ENCODE results near the gene CABP7.

The CABP7 gene

GRCh38 chr22:29723766-29724165 lies 4.0 kb downstream of the CABP7 start:
- DNase-seq (ENCODE audit: low spot score), result no peak

- no peak for DNase-seq (ENCODE audit: low spot score)
Observed at GRCh38 chr22:29724843-29725242, 5.0 kb downstream of the CABP7 start.

GRCh38 chr22:29726106-29726505 lies 6.3 kb downstream of the CABP7 start:
- DNase-seq (ENCODE audit: low spot score), result no peak

GRCh38 chr22:29726512-29727130 lies 6.8 kb downstream of the CABP7 start:
- no peak for DNase-seq (ENCODE audit: low spot score)

GRCh38 chr22:29727131-29727523 lies 7.3 kb downstream of the CABP7 start:
- peak; percentile 43 for DNase-seq (ENCODE audit: low spot score)

GRCh38 chr22:29729161-29729560 lies 9.4 kb downstream of the CABP7 start:
- DNase-seq (ENCODE audit: low spot score), result no peak

- DNase-seq (ENCODE audit: low spot score), result no peak
Observed at GRCh38 chr22:29731058-29731850, 11.5 kb downstream of the CABP7 start.

- DNase-seq (ENCODE audit: low spot score), result no peak
Observed at GRCh38 chr22:29732883-29733282, 13.1 kb downstream of the CABP7 start.

- no peak for DNase-seq (ENCODE audit: low spot score)
Observed at GRCh38 chr22:29733362-29734201, 13.8 kb downstream of the CABP7 start.

- DNase-seq (ENCODE audit: low spot score), result no peak
Observed at GRCh38 chr22:29734406-29734805, 14.6 kb downstream of the CABP7 start.

GRCh38 chr22:29734838-29735237 lies 15.0 kb downstream of the CABP7 start:
- DNase-seq (ENCODE audit: low spot score), result no peak

- DNase-seq (ENCODE audit: low spot score), result no peak
Observed at GRCh38 chr22:29735416-29735815, 15.6 kb downstream of the CABP7 start.

- DNase-seq (ENCODE audit: low spot score), result no peak
Observed at GRCh38 chr22:29737251-29738117, 17.7 kb downstream of the CABP7 start.

- DNase-seq (ENCODE audit: low spot score), result no peak
Observed at GRCh38 chr22:29738118-29738815, 18.5 kb downstream of the CABP7 start.

- no peak for DNase-seq (ENCODE audit: low spot score)
Observed at GRCh38 chr22:29739346-29739875, 19.6 kb downstream of the CABP7 start.

- DNase-seq (ENCODE audit: low spot score), result no peak
Observed at GRCh38 chr22:29740216-29740615, 20.4 kb downstream of the CABP7 start.

- DNase-seq (ENCODE audit: low spot score), result no peak
Observed at GRCh38 chr22:29741926-29742325, 22.1 kb downstream of the CABP7 start.

GRCh38 chr22:29742326-29742725 lies 22.5 kb downstream of the CABP7 start:
- DNase-seq (ENCODE audit: low spot score), result no peak

- DNase-seq (ENCODE audit: low spot score), result no peak
Observed at GRCh38 chr22:29744902-29745301, 25.1 kb downstream of the CABP7 start.

GRCh38 chr22:29747832-29748231 lies 28.0 kb downstream of the CABP7 start:
- DNase-seq (ENCODE audit: low spot score), result no peak
